Mesodermal cell (in vitro differentiated cells): Measurements from ENCODE around the gene FOXK1.

Experiments used
- H3K27ac ChIP-seq: 2 replicates; pipeline ENCODE4 v1.7.0; 2013; ENCODE audit warnings: mild to moderate bottlenecking, low read depth, low read length, moderate library complexity; ENCODE audit not compliant: severe bottlenecking
- H3K36me3 ChIP-seq: 2 replicates; pipeline ENCODE4 v1.7.1; 2013; ENCODE audit warnings: mild to moderate bottlenecking, low read length, moderate library complexity; ENCODE audit not compliant: control insufficient read depth, insufficient read depth
- H3K4me1 ChIP-seq: one replicate; pipeline ENCODE4 v1.7.1; 2013; ENCODE audit warnings: mild to moderate bottlenecking, low read length; ENCODE audit not compliant: insufficient read depth, control insufficient read depth, poor library complexity, severe bottlenecking
- H3K4me3 ChIP-seq: 2 replicates; pipeline ENCODE4 v1.7.0; 2013; ENCODE audit warnings: low read length, control low read depth, mild to moderate bottlenecking; ENCODE audit not compliant: insufficient read depth, poor library complexity, severe bottlenecking; ENCODE audit errors: extremely low read depth
- H3K9me3 ChIP-seq: 2 replicates; pipeline ENCODE4 v1.7.1; 2013; ENCODE audit warnings: mild to moderate bottlenecking, low read length, moderate library complexity; ENCODE audit not compliant: control insufficient read depth
- WGBS, 2 experiments: methylation state at CpG; one replicate each; pipeline ENCODE4 v1.1.5; 2013; ENCODE audit warnings: missing lambda C conversion rate in 2 of 2; ENCODE audit not compliant: insufficient coverage in 2 of 2; 5-methylcytosine and 5-hydroxymethylcytosine counted together

Gene FOXK1

DNA sequence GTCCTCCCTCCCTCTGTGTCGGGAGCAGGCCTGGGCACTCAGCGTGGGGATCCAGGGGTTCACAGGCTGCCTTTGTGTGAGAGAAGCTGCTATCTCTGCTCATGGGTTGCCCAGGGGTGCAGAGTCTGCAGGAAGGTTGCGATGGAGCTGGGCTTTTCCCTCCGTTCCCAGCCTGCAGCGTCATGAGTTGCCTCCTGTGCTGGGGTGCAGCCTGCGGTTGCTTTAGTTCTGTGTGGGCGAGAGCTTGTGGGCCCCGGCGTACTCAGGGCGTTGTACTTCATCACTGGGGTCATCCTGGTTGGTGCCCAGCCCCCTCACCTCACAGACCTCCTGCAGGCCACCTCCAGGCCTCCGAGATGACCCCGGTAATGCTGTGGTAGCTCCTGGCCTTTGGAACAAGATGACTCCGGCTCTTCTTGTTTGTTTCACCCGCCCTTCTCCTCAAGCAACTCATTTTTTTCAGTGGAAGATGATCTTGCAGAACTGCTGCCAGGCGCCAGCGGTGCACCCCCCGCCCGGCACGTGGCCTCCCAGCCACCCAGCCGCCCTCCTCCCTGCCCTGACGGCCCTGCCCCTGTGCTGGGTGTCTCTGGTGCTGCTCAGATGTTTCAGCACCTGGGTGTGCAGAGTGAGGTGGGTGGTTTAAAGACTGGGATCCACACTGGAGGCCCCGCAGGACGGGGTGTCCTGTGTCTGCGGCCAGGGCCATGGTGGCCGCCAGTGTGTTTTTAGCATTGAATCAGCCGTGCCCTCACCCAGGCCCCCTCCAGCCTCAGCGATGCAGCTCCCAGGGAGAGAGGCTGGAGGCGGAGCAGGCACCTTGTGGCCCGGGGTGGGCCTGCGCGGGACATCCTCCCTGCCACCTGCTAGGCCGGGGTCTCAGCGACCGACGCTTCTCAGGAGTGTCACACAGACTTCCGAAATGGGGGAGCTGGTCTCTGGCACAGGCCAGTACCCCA, 100.5 kb downstream of the FOXK1 start:
- no peak overlapping the region for H3K27ac ChIP-seq
- no peaks in the 10 kb centered on the region for H3K4me1 ChIP-seq
- H3K4me3 ChIP-seq, result no peak overlapping the region
- peaks cover 66% of the 10 kb centered on the region for H3K36me3 ChIP-seq
- 90 to 93% methylated on average over 22 to 33 of the region's 36 CpGs for WGBS, 2 experiments
- H3K9me3 ChIP-seq, result no peaks in the 10 kb centered on the region

DNA sequence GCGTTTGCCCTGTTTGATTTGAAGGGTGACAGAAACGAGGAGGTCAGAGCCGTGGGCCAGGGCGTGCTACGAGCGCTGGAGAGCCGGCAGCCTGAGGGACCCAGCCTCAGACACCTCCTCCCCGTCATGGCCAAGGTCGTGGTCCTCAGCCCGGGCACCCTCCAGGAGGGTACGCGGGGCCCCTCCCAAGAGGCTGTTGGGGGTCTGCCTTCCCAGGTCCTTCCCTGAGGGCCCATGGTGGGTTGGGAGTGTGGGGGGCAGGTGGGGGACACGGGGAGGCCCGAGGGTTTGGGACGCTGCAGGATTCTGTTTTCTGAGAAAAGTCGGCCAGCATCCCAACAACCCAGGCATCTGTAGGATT, 101.2 kb downstream of the FOXK1 start:
- no peaks in the 10 kb centered on the region for H3K4me1 ChIP-seq
- H3K36me3 ChIP-seq, result peaks cover 68% of the 10 kb centered on the region
- H3K9me3 ChIP-seq, result no peaks in the 10 kb centered on the region
- WGBS, 2 experiments, result 93 to 96% methylated on average over 7 to 10 of the region's 16 CpGs
- no peak overlapping the region for H3K27ac ChIP-seq
- H3K4me3 ChIP-seq, result no peak overlapping the region

DNA sequence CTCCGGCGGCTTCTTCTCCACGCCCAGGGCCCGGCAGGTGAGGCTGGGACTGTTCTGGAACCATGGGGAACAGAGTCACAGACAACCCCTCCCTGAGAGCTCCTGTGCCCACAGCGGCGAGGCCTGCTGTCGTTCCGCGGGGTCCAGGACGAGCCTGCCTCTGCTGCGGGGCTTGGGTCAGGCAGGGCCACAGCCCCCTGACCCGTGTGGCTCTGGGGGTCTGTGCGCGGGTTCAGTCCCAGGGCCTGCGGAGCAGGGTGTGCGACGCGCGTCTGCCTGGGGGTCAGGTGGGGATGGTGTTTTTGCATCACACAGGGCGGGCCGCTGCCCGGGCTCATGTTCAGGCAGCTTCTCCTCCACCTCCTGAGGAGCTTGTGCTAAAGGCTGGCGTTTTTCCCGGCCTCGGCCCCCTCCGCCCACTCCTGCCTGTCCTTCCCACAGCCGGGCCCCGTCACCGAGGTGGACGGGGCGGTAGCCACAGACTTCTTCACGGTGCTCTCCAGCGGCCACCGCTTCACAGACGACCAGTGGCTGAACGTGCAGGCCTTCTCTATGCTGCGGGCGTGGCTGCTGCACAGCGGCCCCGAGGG, 101.8 kb downstream of the FOXK1 start:
- H3K27ac ChIP-seq, result no peak overlapping the region
- peaks cover 71% of the 10 kb centered on the region for H3K36me3 ChIP-seq
- H3K4me3 ChIP-seq, result no peak overlapping the region
- WGBS, 2 experiments, result 94 to 97% methylated on average over 37 to 39 of the region's 40 CpGs
- H3K4me1 ChIP-seq, result no peaks in the 10 kb centered on the region
- H3K9me3 ChIP-seq, result no peaks in the 10 kb centered on the region

DNA sequence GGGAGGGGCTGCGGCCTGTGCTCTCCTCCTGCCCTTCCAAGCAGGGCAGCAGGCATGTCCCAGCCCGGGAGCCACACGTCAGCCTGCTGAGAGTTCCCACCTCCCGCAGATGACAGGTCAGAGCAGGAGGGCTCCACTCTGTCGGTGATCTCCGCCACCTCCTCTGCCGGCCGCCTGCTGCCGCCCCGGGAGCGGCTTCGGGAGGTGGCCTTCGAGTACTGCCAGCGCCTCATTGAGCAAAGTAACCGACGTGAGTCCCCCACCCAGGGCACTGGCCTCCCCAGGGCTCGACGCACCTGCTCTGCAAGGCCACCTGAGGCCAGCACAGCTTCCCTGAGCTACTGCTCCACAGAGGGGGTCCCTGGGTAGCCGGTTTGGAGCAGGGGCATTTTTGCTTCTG, 102.7 kb downstream of the FOXK1 start:
- WGBS, 2 experiments, result 94 to 95% methylated on average over 18 to 19 of the region's 19 CpGs
- Histone ChIP-seq H3K9me3 (no peaks in the 10 kb centered on the region), H3K36me3 (peaks cover 80% of the 10 kb centered on the region)

DNA sequence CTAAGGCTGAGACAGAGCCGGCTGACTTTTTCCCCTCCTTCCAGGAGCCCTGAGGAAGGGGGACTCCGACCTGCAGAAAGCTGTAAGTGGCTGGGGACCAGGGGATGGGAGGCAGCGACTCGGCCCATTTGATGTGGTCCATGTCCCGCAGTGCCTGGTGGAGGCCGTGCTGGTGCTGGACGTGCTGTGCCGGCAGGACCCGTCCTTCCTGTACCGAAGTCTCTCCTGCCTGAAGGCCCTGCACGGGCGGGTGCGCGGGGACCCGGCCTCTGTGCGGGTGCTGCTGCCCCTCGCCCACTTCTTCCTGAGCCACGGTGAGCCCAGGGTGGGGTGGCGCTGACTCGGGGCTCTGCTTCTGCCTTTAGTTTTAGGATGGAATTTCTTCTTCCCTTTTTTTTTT, 103.3 kb downstream of the FOXK1 start:
- no peak overlapping the region for H3K4me3 ChIP-seq
- 93 to 99% methylated on average over 14 to 19 of the region's 20 CpGs for WGBS, 2 experiments

More for the DNA sequence above, 102.7 kb downstream of the FOXK1 start:
- Histone ChIP-seq H3K4me3 (no peak overlapping the region), H3K4me1 (no peaks in the 10 kb centered on the region), H3K27ac (no peak overlapping the region)

DNA sequence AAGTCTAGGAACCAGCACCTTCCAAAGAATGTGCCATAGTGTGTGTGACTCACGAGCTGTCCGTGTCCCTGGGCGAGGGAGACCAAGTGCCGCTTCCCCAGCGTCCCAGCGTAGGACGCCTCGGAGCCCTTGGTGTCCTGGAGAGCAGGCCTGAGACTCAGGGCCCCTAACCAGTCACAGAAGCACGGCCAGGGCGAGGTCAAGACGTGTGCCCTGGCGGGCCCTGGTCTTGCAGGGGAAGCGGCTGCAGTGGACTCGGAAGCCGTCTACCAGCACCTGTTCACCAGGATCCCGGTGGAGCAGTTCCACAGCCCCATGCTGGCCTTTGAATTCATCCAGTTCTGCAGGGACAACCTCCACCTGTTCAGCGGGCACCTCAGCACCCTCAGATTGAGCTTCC, 103.9 kb downstream of the FOXK1 start:
- Histone ChIP-seq H3K4me3 (no peak overlapping the region), H3K36me3 (peaks cover 79% of the 10 kb centered on the region), H3K9me3 (no peaks in the 10 kb centered on the region), H3K27ac (no peak overlapping the region), H3K4me1 (no peaks in the 10 kb centered on the region)
- 91 to 98% methylated on average over 17 of the region's 17 CpGs for WGBS, 2 experiments

More for the DNA sequence above, 103.3 kb downstream of the FOXK1 start:
- no peaks in the 10 kb centered on the region for H3K9me3 ChIP-seq
- H3K27ac ChIP-seq, result no peak overlapping the region
- H3K36me3 ChIP-seq, result peaks cover 80% of the 10 kb centered on the region
- H3K4me1 ChIP-seq, result no peaks in the 10 kb centered on the region

DNA sequence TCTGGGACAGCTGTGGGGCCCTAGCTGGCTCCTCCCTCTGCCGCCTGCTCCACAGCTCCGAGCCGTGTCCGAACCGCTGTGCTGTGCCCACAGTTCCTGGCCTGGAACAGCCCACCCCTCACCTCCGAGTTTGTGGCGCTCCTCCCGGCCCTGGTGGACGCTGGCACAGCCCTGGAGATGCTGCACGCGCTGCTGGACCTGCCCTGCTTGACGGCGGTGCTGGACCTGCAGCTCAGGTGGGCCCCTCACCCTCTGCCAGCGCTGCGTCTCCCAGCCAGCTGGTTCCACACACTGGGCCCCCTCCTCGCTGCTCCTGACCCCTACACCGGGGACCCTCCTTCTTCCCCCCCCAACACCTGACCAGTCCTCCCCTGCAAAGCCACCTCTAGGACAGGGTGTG, 105.4 kb downstream of the FOXK1 start:
- no peak overlapping the region for H3K4me3 ChIP-seq
- peaks cover 3% of the 10 kb centered on the region for H3K9me3 ChIP-seq
- no peak overlapping the region for H3K27ac ChIP-seq
- no peaks in the 10 kb centered on the region for H3K4me1 ChIP-seq
- 92 to 93% methylated on average over 14 to 16 of the region's 17 CpGs for WGBS, 2 experiments
- peaks cover 80% of the 10 kb centered on the region for H3K36me3 ChIP-seq

DNA sequence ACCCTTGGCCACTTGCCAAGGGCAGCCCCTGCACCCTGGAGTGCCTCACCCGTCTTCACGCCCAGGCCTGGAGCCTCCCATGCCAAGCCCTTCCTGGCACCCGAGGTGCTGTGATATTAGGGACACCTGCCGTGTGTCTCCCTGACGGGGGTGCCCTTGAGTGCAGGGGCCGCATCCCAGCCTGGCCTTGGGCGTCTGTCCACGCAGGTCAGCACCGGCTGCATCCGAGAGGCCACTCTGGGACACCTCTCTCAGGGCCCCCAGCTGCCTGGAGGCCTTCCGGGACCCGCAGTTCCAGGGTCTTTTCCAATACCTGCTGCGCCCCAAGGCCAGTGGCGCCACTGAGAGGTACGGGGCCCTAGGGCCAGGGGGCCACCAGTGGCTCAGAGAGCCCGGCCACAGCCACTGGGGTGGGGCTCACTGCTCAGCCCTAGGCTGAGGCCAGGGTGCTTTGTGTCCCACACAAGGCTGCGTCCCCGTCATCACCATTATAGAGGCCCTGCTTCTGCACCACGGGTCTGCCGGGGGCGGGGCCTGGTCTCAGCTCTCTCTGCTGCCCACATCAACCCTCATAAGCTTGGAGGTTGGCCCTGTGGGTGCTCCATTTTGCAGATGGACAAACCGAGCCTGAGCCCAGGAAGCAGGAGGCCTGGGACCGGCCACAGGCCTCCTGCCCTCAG, 106.0 kb downstream of the FOXK1 start:
- H3K36me3 ChIP-seq, result peaks cover 80% of the 10 kb centered on the region

DNA sequence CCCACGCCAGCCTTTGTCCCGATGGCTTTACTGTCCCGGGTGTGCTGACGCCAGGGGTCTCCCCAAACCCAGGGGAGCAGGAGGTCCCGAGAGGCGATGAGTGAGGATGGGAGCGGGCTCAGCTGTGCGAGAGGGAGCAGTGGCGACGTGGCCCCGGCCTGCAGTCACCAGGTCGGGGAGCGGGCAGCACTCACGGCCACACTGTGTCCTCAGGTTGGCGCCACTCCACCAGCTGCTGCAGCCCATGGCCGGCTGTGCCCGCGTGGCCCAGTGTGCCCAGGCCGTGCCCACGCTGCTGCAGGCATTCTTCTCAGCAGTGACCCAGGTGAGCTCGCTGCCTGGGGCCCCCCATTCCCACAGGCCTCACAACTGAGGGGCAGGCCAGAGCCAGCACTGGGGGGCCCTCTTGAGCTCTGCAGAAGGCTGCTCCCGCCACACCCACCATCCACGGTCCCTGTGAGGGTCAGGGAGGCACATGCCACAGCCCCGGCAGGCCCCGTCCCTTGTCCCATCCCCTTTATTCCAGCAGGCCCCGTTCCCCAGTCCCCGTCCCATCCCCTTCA, 106.6 kb downstream of the FOXK1 start:
- H3K9me3 ChIP-seq, result peaks cover 3% of the 10 kb centered on the region
- WGBS, 2 experiments, result 97 to 98% methylated on average over 20 to 26 of the region's 27 CpGs

More for the DNA sequence above, 106.0 kb downstream of the FOXK1 start:
- no peak overlapping the region for H3K4me3 ChIP-seq
- WGBS, 2 experiments, result 94 to 96% methylated on average over 20 to 23 of the region's 23 CpGs
- no peak overlapping the region for H3K27ac ChIP-seq
- H3K4me1 ChIP-seq, result no peaks in the 10 kb centered on the region
- peaks cover 3% of the 10 kb centered on the region for H3K9me3 ChIP-seq

DNA sequence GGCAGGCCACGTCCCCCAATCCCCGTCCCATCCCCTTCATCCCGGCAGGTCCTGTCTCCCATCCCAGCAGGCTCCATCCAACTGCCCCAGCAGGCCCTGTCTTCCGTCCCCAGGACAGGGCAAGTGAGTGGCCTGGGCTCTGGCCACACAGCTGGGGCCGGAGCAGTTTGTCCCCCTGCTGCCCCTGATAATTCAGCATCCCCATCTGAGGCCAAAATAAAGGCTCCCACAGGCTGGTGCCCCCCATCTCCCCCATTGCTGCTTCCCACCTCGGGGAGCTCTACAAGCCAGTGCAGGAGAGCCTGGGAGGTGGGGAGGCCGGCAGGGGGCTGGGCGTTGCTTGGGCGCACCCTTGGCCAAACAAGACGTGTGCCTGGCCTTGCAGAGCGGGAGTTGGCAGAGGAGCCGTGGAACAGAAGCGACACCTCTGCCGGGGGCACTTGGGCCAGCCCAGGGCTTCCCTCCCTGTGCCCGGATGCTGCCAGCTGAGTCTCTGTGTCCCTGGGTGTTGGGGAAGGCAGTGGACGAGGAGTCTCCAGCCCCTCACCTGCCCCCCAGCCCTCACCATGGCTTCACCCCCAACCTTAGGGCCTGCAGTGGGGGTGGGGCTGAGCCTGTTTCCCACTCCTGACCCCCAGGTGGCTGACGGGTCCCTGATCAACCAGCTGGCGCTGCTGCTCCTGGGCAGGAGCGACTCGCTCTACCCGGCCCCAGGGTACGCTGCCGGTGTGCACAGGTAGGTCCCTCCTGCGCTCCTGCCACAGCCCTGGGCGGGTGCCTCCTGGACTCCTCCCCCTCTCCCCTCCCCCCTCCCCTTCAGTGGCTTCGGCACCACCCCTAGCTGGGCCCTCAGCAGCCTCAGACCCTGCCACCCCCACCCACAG, 107.3 kb downstream of the FOXK1 start:
- Histone ChIP-seq H3K9me3 (peaks cover 3% of the 10 kb centered on the region), H3K27ac (no peak overlapping the region), H3K4me1 (no peaks in the 10 kb centered on the region), H3K36me3 (peaks cover 79% of the 10 kb centered on the region), H3K4me3 (no peak overlapping the region)
- WGBS, 2 experiments, result 90 to 99% methylated on average over 15 to 23 of the region's 26 CpGs

More for the DNA sequence above, 106.6 kb downstream of the FOXK1 start:
- Histone ChIP-seq H3K4me3 (no peak overlapping the region), H3K4me1 (no peaks in the 10 kb centered on the region), H3K27ac (no peak overlapping the region), H3K36me3 (peaks cover 78% of the 10 kb centered on the region)
